SHP77 (cell line): ENCODE results near the gene SHC4.
A peak's percentile ranks its signal among the peaks of the same experiment; 100 is the strongest.
"Not testable (repeated sequence)": the region's sequence is repeated elsewhere in the genome, so short reads cannot be mapped to it uniquely, and the experiment has no call there.

Source experiments
- DNase-seq, 2 experiments: peaks; one replicate each; lab custom pipeline; 2025; lab: John Stamatoyannopoulos, UW

Gene SHC4, protein sequence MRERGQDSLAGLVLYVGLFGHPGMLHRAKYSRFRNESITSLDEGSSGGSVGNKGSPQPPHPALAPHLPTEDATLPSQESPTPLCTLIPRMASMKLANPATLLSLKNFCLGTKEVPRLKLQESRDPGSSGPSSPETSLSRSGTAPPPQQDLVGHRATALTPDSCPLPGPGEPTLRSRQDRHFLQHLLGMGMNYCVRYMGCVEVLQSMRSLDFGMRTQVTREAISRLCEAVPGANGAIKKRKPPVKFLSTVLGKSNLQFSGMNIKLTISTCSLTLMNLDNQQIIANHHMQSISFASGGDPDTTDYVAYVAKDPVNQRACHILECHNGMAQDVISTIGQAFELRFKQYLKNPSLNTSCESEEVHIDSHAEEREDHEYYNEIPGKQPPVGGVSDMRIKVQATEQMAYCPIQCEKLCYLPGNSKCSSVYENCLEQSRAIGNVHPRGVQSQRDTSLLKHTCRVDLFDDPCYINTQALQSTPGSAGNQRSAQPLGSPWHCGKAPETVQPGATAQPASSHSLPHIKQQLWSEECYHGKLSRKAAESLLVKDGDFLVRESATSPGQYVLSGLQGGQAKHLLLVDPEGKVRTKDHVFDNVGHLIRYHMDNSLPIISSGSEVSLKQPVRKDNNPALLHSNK

DNA sequence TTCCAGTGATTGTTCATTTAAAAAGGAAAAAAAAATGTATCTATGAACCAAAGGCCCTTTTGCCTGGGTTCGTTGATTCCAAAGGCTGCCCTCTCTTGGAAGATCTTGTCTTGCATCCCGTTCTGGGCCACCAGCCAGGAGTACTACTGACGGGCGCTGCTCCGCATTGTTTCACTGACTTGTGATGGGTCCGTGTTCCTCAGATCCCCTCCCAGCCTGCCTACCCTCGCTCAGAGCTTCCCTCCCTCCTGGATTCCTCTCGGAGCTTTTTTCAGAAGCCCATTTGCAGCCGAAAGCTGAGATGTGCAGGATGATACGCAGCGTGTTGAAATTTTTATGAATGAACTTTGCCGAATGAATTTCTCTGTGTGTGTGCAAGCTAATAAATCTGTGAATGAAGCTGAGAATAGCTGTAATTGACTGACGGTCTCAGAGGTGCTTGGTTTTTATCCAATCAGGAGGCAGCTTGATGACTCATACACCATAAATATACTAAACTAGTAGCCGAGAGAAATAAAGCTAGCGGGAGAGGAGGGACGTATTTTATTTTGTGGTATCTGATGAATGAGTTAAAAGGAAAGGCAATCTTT is at the start of gene SHC4:
SHC4 (minus strand) TSS at position 396 of the 590 bp plus-strand sequence. CDS start 904 bp downstream, outside the sequence.
- peak; percentile 18 to 68 for DNase-seq

DNA sequence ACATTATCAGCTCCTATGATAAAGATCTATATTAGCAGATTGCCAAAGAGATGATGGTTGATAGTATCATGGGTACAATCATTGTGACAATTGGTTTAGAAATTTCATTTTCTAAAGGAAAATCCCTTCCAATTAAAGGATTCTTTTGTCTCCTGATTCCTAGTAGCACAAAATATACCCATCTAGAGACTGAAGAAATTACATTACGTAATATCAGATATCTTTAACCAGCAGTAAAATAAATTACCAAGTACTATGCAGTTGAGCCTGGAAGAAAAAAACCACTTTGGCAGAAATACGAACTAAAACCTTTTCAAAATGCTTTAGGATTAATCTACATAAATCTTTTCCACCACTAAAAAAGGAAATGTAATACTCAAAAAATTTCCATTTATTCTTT is 35.6 kb upstream of the SHC4 start:
- DNase-seq: no peak

GRCh38 chr15:48996276-48996675 is 32.6 kb upstream of the SHC4 start:
- DNase-seq: no peak

- no peak for DNase-seq
Observed at GRCh38 chr15:48993380-48993779, 29.7 kb upstream of the SHC4 start.

DNA sequence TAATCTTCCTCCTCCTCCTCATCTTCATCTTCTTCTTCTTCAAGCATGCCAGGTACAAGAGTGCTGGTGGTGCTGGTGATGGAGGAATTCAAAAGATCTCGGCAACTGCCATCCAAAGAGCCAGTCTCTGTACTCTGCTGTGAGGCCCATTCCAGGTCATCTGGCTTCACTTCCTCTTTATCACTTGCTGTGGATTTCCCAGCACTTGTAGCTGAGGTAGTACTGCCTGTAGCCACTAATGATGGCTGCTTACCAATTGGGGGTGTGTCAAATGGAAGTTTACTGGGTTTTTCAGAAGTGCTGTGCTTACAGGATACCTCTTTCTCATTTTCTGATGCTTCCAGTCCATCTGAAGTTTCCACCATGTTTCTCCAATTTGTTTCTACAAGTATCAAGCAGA is 28.8 kb upstream of the SHC4 start:
- no peak for DNase-seq

DNA sequence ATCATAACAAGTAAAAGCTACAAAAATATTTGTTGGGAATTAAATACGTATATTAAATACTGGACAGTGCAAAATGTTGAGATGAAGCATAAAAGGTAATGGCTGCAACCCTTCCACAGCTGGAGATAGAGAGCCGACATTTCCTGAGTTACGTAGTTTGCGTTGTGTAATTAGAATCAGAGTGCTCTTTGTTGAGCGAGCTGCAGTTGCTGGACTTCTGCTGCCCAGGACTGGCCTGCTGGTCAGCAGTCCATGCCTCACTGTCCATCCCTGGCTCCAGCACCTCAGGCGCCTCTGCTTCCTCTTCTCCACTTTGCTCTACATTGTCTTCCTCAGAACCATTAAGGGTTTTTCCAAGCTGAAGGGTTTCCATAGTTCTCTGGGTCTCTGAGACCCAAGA is 28.4 kb upstream of the SHC4 start:
- DNase-seq: no peak

- DNase-seq: no peak
Observed at GRCh38 chr15:48989170-48989569, 25.5 kb upstream of the SHC4 start.

GRCh38 chr15:48987142-48987541 is 23.4 kb upstream of the SHC4 start:
- no peak for DNase-seq

DNA sequence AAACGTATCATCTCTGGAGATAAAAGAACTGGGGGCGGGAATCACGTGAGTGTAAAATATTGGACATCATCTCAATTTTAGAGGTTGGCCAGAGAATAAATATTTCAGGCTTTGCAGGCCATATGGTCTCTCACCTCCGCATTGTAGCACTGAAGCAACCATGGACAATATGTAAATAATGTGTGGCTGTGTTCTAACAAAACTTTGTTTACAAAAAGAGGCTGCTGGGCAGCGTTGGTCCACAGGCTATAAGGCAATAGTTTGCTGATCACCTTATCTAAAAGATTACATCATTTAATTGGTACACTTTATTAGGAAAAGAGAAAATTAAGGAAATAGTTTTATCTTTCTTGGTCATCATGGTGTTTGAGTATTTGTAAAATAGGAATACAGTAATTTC is 22.5 kb upstream of the SHC4 start:
- no peak for DNase-seq

DNA sequence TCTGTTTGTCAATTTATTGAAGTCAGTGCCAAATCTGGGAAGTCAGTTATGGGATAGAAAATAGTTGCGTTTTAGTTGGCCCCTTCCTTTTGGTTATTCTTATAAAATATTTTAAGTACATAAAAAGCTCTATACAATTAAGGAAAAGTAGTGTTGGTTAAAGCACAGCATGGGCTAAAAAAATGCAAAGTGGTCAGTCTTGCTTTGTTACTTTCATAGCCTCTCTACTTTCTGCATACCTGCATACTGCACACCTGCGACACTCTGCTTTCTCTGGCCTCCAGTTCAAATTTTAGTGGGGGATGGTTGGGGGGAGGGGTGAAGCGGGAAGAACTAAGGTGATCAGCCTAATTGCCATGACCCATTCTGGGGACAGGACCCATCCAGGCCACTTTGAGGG is 21.8 kb upstream of the SHC4 start:
- no peak for DNase-seq

GRCh38 chr15:48984811-48985352 is 21.2 kb upstream of the SHC4 start:
- no peak for DNase-seq

GRCh38 chr15:48984021-48984710 is 20.4 kb upstream of the SHC4 start:
- DNase-seq: no peak

- no peak for DNase-seq
Observed at GRCh38 chr15:48983300-48983699, 19.6 kb upstream of the SHC4 start.

- DNase-seq: no peak
Observed at GRCh38 chr15:48981941-48982340, 18.2 kb upstream of the SHC4 start.

GRCh38 chr15:48978638-48979037 is 14.9 kb upstream of the SHC4 start:
- DNase-seq: no peak

DNA sequence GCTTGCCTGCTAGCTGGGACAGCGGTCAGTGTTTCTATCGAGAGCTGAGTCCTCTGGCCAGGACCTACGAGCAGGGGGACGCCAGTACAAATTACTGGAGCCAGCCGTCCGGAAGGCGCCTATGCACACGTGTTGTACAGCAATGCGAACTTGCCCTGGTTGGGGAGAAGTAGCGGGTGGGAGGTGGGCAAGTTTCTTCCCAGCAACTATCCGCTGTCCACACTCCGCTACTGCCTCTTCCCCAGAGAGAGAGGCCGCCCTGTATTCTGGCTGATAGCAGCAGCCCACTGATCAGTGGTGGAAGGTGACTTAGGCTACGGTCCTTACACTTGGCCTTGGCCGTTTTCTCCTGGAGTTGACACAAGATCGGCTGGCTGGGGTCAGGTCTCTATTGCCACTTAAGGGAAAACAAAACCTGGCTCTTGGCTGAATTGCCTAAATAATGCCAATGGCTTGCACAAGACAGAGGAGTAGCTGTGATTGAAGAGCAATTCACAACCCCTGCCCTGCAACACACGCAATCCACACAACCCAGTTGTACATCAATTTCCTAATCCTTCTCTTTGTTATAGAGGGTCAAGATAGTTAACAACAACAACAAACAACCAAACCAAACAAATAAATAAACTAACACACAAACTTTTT is 12.8 kb upstream of the SHC4 start:
- no peak for DNase-seq

DNA sequence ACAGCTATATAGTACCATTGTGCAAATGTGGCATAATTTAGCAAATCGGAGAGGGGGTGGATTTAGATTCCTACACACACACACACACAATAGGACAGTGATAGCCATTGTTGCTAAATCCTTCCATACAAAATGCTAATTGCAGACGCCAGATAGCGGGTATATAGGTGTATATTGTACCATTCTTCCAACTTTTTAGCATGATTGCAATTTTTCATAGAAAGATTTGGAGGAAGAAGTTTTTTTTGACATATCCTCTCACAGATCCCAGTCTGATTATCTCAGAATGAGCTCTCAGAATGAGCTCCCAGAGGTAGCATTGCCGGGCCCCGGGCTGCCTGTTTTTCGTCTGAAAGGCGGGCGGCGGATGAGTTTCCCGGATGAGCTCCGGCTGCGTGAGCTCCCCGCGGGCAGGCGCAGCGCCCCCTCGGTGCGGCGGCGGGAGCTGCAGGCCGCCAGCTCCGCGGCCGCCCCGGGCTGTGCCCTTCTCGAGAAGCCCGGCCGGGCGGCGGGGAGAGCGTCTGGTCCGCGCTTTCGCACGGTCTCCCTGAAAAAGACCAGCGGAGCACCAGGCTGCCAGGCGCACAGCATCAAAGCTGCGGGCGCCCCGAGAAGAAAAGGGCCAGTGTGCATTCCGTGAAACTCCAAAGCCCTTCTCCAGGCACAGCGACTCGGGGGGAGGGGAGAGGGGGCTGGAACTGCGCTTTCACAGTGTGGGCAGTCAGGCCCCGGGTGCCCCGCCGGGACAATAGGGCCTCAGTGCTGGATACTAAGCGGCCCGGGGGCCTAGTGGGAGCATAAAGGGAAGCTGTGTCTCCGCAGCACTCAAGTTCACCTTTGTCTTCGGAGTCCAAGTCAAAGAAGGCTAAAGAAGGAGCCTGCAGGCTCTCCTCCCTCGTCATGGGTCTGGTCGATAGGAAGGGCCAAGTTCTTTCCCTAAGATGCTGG is 12.0 kb upstream of the SHC4 start:
- peak; percentile 80 to 91 for DNase-seq

- DNase-seq: peak; percentile 16 to 26
Observed at GRCh38 chr15:48974882-48975281, 11.2 kb upstream of the SHC4 start.

GRCh38 chr15:48972750-48973503 is 9.2 kb upstream of the SHC4 start:
- DNase-seq: no peak

GRCh38 chr15:48970926-48971325 is 7.2 kb upstream of the SHC4 start:
- DNase-seq: not testable (repeated sequence)
